ENCODE results near the gene TWF2. TPM values are rescaled to one million over a fixed set of nuclear protein-coding genes. Genes with fewer than 3 reads are reported as not detected.
"Not testable (repeated sequence)": the region's sequence is repeated elsewhere in the genome, so short reads cannot be mapped to it uniquely, and the experiment has no call there.

TWF2 gene
- total RNA-seq, 4 donors from 2014 or later, result 39.3 to 60.2 (median 52.0) TPM

GRCh38 chr3:52277071-52277964 is 38.4 kb upstream of the TWF2 start:
- DNase-seq (ENCODE audit: low spot score in 2 of 2), result peak; percentile 62 to 95
- H3K4me3 ChIP-seq (ENCODE audit: low read depth, poor library complexity, severe bottlenecking), result peak overlapping the region; percentile 70
- intact Hi-C loops (cut with DNase I; ENCODE audit: low total_unique reads), result no loop called here
- TF ChIP-seq POLR2A (IDR thresholded peaks at IDR 0.05), result no peak
- no peak for TF ChIP-seq CTCF (IDR thresholded peaks at IDR 0.05)
- 1% methylated on average over 28 of the region's 28 CpGs for WGBS, 2 donors

DNA sequence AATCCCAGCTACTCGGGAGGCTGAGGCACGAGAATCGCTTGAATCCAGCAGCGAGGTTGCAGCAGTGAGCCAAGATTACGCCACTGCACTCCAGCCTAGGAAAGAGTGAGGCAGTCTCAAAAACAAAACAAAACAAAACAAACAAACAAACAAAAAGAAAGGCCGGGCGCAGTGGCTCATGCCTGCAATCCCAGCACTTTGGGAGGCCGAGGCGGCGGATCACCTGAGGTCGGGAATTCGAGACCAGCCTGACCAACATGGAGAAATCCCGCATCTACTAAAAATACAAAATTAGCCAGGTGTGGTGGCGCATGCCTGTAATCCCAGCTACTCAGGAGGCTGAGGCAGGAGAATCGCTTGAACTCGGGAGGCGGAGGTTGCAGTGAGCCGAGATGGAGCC is 35.8 kb upstream of the TWF2 start:
- H3K4me3 ChIP-seq (ENCODE audit: low read depth, poor library complexity, severe bottlenecking); intact Hi-C loops (cut with DNase I; ENCODE audit: low total_unique reads): not testable (repeated sequence)
- DNase-seq (ENCODE audit: low spot score in 2 of 2), result peak in 1 of 2 donors; percentile 78
- 88 to 93% methylated on average over 18 of the region's 18 CpGs for WGBS, 2 donors

DNA sequence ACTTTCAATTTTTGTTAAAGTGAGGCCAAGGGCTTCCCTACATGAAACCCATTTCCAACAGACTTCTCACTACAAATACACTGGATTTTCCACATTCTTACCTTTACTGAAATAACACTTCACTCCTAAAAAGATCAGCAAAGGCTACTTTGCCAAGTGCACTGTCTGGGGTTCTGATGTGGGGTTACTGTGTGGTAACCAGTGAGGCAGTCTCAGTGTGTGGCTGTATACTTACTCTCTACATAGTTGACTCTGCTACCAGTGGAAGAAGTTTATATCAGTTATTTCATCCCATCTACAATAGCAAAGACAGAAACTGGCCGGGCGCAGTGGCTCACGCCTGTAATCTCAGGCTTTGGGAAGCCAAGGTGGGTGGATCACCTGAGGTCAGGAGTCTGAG is 33.9 kb upstream of the TWF2 start:
- no peak for TF ChIP-seq POLR2A (IDR thresholded peaks at IDR 0.05)
- no peak for TF ChIP-seq CTCF (IDR thresholded peaks at IDR 0.05)
- intact Hi-C loops (cut with DNase I; ENCODE audit: low total_unique reads), result no loop called here
- WGBS, 2 donors, result 90 to 93% methylated on average over 3 of the region's 3 CpGs
- no peak overlapping the region for H3K4me3 ChIP-seq (ENCODE audit: low read depth, poor library complexity, severe bottlenecking)
- no peak for DNase-seq (ENCODE audit: low spot score in 2 of 2)

- 75 to 81% methylated on average over 9 of the region's 9 CpGs for WGBS, 2 donors
- intact Hi-C loops (cut with DNase I; ENCODE audit: low total_unique reads); H3K4me3 ChIP-seq (ENCODE audit: low read depth, poor library complexity, severe bottlenecking); DNase-seq (ENCODE audit: low spot score in 2 of 2): not testable (repeated sequence)
Measured at GRCh38 chr3:52272172-52272571, 33.2 kb upstream of the TWF2 start.

GRCh38 chr3:52270252-52270754 is 31.3 kb upstream of the TWF2 start:
- intact Hi-C loops (cut with DNase I; ENCODE audit: low total_unique reads), result no loop called here
- TF ChIP-seq CTCF (IDR thresholded peaks at IDR 0.05) (no peak), POLR2A (IDR thresholded peaks at IDR 0.05) (no peak)
- WGBS, 2 donors, result 43 to 47% methylated on average over 9 of the region's 9 CpGs
- H3K4me3 ChIP-seq (ENCODE audit: low read depth, poor library complexity, severe bottlenecking), result no peak overlapping the region
- peak in 1 of 2 donors; percentile 74 for DNase-seq (ENCODE audit: low spot score in 2 of 2)

DNA sequence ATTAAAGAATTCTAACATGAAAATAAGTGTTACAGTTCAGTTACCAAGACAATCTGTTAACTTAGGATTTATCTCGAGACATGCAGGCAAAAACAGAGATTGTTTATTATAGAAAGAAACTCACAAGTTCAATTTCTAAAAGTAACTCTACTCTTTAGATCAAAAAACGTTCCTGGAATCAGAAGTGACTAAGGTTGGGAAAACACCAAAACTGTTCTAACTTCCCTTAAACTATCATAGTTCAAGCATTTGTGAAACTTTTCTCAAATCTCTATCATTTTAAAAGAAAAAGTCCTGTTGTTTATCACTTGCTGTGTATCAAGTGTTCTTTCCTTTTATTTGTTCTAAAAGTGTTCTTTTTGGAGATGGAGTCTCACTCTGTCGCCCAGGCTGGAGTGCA is 30.8 kb upstream of the TWF2 start:
- no peak overlapping the region for H3K4me3 ChIP-seq (ENCODE audit: low read depth, poor library complexity, severe bottlenecking)
- no peak for TF ChIP-seq CTCF (IDR thresholded peaks at IDR 0.05)
- no peak for TF ChIP-seq POLR2A (IDR thresholded peaks at IDR 0.05)
- DNase-seq (ENCODE audit: low spot score in 2 of 2), result no peak
- intact Hi-C loops (cut with DNase I; ENCODE audit: low total_unique reads), result no loop called here
- 58 to 67% methylated on average over 3 of the region's 3 CpGs for WGBS, 2 donors

All from lower leg skin (tissue), 4 donors.